K562 (cell line): ENCODE measurements around the gene C1QL2.

Source experiments
- CCAR2 ChIP-seq: fragments of 200-400 bp; formaldehyde crosslinking; IDR thresholded peaks from 2 replicates; pipeline ENCODE4 v1.6.1; 2017; ENCODE audit warnings: mild to moderate bottlenecking, low read depth, low read length
- HIVEP1 ChIP-seq: fragments of 250-450 bp; sonication (Bioruptor Pico); IDR thresholded peaks from 2 replicates; pipeline ENCODE4 v1.4.0; 2020; ENCODE audit warnings: mild to moderate bottlenecking
- MYNN ChIP-seq, 2 experiments: sonication (generic); formaldehyde crosslinking in 1 of 2; IDR thresholded peaks; 2 replicates each; pipeline versions ENCODE4 v1.5.0 to v1.6.1; 2016 to 2020; ENCODE audit warnings: antibody characterized with exemption in 1 of 2, missing genetic modification reagents in 1 of 2
- THRB ChIP-seq: fragments of 450-650 bp; formaldehyde crosslinking; conservative IDR thresholded peaks from 2 replicates; pipeline ENCODE4 v1.4.0; 2022; ENCODE audit warnings: mild to moderate bottlenecking, missing genetic modification characterization
- YY1 ChIP-seq, 3 experiments: IDR thresholded peaks; 2 replicates each; pipeline ENCODE4 v1.6.1; 2011; ENCODE audit warnings: low read length in 2 of 3, mild to moderate bottlenecking in 2 of 3, moderate library complexity in 2 of 3, borderline replicate concordance in 1 of 3, control low read depth in 1 of 3, low read depth in 1 of 3; ENCODE audit not compliant: insufficient read depth in 3 of 3, insufficient replicate concordance in 2 of 3, control insufficient read depth in 1 of 3, insufficient read length in 1 of 3; ENCODE audit errors: extremely low read depth in 1 of 3
- ZNF3 ChIP-seq: fragments of 250-450 bp; sonication (Bioruptor Pico); IDR thresholded peaks from 2 replicates; pipeline ENCODE4 v1.5.0; 2021; ENCODE audit warnings: mild to moderate bottlenecking, moderate library complexity
- ZNF324 ChIP-seq: fragments of 250-450 bp; sonication (Bioruptor Pico); IDR thresholded peaks from 2 replicates; pipeline ENCODE4 v1.4.0; 2020; ENCODE audit warnings: mild to moderate bottlenecking
- TF ChIP-seq, protein P1 (sequence below), 3 experiments: IDR thresholded peaks in 2 of 3; conservative IDR thresholded peaks in 1 of 3; 2 replicates each; pipeline ENCODE4 v1.5.1; 2011 to 2012; ENCODE audit warnings: low read length in 3 of 3, mild to moderate bottlenecking in 3 of 3, control low read depth in 2 of 3, improper control_type of control experiment in 1 of 3, inconsistent platforms in 1 of 3, low read depth in 1 of 3, mixed read lengths in 1 of 3, moderate library complexity in 1 of 3; ENCODE audit not compliant: insufficient read depth in 2 of 3
- TF ChIP-seq, protein P2 (sequence below): sonication (generic); formaldehyde crosslinking; IDR thresholded peaks from 2 replicates; pipeline ENCODE4 v1.8.1; 2022; ENCODE audit warnings: missing genetic modification reagents

- TF ChIP-seq CCAR2 (no peak), MYNN (IDR thresholded peaks at IDR 0.05) (no peak), MYNN (CRISPR knock-in tag; IDR thresholded peaks at IDR 0.05) (no peak), YY1 (IDR thresholded peaks at IDR 0.05; ENCODE audit: borderline replicate concordance in 1 of 3, control insufficient read depth in 1 of 3, extremely low read depth in 1 of 3, insufficient read depth in 3 of 3, insufficient read length in 1 of 3, insufficient replicate concordance in 2 of 3, low read depth in 1 of 3, low read length in 2 of 3) (no peak), ZNF324 (no peak), THRB (no peak), HIVEP1 (CRISPR knock-in tag) (no peak), ZNF3 (CRISPR knock-in tag) (no peak)
- TF ChIP-seq, protein P1, sequence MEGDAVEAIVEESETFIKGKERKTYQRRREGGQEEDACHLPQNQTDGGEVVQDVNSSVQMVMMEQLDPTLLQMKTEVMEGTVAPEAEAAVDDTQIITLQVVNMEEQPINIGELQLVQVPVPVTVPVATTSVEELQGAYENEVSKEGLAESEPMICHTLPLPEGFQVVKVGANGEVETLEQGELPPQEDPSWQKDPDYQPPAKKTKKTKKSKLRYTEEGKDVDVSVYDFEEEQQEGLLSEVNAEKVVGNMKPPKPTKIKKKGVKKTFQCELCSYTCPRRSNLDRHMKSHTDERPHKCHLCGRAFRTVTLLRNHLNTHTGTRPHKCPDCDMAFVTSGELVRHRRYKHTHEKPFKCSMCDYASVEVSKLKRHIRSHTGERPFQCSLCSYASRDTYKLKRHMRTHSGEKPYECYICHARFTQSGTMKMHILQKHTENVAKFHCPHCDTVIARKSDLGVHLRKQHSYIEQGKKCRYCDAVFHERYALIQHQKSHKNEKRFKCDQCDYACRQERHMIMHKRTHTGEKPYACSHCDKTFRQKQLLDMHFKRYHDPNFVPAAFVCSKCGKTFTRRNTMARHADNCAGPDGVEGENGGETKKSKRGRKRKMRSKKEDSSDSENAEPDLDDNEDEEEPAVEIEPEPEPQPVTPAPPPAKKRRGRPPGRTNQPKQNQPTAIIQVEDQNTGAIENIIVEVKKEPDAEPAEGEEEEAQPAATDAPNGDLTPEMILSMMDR (IDR thresholded peaks at IDR 0.05 in 2 of 3, conservative IDR thresholded peaks at IDR 0.05 in 1 of 3; ENCODE audit: insufficient read depth in 2 of 3, low read depth in 1 of 3, low read length in 3 of 3): no peak
- TF ChIP-seq, protein P2, sequence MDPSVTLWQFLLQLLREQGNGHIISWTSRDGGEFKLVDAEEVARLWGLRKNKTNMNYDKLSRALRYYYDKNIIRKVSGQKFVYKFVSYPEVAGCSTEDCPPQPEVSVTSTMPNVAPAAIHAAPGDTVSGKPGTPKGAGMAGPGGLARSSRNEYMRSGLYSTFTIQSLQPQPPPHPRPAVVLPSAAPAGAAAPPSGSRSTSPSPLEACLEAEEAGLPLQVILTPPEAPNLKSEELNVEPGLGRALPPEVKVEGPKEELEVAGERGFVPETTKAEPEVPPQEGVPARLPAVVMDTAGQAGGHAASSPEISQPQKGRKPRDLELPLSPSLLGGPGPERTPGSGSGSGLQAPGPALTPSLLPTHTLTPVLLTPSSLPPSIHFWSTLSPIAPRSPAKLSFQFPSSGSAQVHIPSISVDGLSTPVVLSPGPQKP (CRISPR knock-in tag): no peak
Observed at GRCh38 chr2:119113489-119113770, 45.1 kb downstream of the C1QL2 start.
